Activated naive CD4-positive, alpha-beta T cell treated with Interleukin-2 at 50 U/mL for 16 hours (primary cell): ENCODE data around the gene KRTAP5-10.
"Not testable (repeated sequence)": the region's sequence is repeated elsewhere in the genome, so short reads cannot be mapped to it uniquely, and the experiment has no call there.

Experiments
- DNase-seq: peaks from one replicate; pipeline ENCODE4 v3.0.0-alpha.2; 2020

The KRTAP5-10 gene

DNA sequence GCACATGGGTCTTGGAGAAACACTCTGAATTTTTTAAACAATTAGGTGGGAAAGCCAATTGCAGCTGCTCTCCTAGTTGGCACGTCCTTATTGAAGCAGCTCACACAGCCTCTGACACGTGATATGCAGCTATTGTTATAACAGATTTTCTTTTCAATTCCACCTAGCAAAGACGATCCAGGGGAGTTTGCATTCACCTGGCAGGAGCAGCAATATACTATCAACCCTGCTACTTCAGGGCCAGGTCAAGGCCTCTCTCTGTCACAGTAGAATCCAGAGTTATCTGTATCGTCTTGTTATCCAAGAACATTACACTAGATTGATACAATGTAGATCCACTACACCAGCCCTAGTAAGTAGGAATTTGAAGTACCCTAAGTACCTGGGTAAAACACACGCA lies 9.1 kb downstream of the KRTAP5-10 start:
- DNase-seq = no peak

DNA sequence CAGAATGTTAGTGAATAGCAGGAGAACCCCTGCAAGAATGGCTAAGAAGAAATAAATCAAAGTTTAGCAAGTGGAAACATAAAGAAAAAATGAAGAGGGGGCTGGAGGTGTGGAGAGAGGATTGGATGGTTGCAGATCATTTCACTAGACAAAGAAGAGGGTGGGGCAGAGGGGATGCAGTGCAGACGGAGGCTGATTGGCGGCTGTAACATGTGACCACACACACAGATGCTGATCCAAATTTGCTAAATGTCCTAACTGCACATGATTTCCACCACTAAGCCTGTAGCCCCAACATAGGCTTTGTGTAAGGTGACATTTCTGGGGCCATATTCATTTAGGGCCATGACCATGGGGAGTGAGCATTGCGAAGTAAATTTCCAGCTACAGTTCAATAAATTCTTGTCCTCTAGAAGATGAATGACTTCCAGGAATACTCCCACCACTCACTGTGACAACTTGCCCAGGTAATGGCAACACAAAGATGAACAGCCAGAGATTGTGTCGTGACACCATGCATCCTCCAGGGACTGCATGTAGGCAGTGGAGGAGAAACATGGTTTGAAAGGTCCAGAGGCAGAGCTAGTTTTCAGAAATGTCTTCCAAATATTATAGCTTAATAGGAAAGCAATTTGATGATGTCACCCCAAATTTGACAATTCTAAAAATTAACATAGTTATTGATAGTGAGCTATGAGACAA lies 10.5 kb downstream of the KRTAP5-10 start:
- no peak for DNase-seq

DNA sequence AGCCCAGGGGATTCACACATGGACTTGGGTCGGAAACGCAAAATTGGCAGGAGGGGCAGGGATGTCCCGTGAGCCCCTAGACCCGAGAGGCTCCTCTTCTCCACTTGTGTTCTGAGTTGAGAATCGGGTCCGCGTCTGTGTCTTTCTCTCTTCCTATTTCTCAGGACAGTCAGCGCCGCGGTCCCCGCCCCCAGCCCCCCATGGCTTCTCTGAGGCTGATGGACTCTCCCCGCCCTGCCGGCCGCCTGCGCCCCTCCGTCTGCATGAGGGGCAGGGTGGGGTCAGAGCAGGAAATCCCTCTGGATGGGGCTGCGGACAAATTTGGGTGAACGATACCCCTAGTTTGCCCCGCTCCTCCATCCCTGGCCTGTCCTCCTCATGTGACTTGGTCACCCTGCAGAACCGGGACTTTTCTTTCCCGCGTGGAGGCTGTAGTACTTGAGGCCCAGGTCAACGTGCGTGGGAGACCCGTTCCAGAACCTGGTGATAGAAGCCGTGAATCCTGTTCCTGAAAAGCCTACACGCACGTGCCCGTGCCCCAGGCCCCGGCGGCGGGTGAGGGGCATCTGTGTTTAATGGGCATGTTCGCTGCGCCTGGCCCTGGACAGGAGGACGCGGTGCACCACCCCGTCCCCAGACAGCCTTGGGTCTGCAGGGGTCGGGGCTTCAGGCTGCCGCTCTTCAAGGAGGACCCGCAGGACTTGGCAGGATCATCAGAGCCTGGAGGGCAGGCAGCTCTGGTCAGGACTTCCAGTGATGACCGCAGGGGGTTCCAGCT lies 11.5 kb downstream of the KRTAP5-10 start:
- DNase-seq = not testable (repeated sequence)

DNA sequence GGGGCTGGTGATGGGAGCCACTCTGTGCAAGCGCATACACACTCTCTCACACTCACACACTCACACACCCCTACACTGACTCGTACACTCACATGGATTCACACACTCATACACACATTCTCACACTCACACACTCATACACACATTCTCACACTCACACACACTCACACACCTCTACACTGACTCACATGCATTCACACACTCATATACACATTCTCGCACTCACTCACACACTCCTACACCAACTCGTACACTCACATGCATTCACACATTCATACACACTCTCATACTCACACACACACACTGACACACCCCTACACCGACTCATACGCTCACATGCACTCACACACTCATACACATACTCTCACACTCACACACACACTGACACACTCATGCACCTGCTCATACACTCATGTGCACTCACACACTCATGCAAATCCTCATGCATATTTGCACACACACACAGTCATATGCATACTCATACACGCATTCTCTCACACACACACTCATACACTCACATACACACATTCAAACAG lies 12.2 kb downstream of the KRTAP5-10 start:
- DNase-seq = no peak

DNA sequence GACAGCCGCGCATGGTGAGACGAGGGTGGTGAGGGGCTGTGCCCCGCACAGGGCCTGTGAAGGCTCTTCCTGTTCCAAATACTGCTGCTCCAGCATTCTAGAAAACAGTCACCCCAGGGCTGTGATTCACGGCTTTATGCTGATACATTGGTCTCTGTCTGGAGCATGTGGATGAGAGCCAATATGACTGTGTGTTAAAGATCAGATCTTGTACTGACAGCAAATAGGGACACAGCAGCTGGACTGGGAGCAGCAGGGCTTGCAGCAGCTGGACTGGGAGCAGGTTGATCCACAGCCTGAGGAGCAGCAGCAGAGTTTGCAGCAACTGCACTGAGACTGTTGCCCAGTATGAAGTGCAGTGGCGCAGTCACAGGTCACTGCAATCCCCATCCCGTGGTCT lies 14.2 kb downstream of the KRTAP5-10 start:
- not testable (repeated sequence) for DNase-seq

DNA sequence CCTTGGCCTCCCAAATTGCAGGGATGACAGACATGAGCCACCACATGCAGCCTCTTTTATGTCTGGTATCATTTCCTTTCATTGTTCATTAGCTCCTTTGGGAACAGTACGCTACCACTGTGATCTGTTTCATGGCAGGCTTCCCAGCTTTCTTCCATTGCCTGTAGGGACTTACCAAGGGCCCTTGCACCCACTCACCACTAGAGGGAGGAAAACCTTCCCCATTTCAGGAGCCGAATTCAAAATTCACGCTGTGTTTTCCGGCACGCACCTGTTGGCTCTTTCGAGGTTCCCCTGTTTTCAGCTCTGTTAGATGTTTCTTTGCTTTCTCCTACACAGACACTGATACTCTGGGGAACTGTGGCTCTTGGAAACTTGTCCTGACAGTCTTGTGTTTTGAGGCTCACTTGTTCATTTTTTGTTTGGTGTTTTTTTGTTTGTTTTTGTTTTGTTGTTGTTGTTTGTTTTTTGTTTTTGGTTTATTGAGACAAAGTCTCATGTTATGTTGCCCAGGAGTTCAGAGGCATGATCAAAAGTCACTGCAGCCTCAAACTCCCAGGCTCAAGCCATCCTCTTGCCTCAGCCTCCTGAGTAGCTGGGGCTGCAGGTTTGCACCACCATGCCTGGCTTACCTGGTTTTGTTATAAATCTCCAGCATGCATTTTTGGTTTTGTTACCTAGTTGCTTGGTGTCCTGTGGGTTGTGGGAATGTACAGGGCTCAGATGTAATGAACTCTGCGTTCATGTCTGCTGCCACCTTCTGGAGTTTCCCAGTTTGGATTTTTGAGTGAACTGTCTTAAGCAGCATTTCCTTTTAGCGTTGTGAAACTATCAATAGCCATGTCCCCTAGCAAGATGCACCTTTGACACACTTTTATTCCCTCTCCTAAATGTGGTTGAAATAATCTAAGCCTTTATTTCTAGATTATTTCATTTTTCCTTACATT lies 15.0 kb downstream of the KRTAP5-10 start:
- peak; percentile 20 for DNase-seq

DNA sequence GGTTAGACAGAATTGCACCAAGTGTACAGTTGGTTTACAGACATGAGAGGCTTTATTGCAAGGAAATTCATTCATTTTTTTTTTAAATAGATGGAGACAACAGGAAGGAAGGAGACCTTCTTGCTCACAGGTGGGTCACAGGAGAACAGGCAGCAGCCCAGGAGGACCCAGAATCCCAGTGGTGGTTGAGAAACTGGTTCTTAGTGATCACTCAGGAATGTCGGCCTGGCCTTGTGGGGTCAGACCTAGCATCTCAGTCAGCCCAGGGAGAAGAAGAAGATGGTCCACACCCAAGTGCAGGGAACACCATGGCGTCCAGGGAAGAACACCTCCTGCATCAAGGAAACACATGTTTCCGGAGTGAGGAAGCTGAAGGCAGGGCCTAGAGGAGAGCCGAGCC lies 16.5 kb downstream of the KRTAP5-10 start:
- DNase-seq = no peak

DNA sequence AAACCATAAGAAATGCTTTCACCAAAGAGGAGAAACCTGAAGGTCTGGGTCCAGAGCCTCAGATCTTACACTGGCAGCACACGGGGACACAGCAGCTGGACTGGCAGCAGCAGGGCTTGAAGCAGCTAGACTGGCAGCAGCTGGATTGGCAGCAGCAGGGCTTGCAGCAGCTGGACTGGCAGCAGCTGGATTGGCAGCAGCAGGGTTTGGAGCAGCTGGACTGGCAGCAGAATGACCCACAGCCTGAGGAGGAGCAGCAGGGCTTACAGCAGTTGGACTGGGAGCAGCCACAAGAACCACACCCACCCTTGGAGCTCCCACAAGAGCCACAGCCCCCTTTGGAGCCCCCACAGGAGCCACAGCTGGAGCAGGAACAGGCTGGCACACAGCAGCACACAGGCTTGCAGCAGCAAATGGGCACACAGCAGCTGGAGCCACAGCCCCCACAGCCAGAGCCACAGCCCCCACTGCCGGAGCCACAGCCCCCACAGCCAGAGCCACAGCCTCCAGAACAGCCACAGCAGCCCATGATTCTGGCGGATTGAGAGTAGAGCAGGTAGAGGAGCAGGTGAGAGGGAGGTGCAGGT lies 17.0 kb downstream of the KRTAP5-10 start, which contains the start of gene KRTAP5-11:
Gene KRTAP5-11, minus strand, starts transcription at position 567 of the 587 bp plus-strand sequence. Its CDS starts 38 bp downstream, at position 529.
- no peak for DNase-seq

DNA sequence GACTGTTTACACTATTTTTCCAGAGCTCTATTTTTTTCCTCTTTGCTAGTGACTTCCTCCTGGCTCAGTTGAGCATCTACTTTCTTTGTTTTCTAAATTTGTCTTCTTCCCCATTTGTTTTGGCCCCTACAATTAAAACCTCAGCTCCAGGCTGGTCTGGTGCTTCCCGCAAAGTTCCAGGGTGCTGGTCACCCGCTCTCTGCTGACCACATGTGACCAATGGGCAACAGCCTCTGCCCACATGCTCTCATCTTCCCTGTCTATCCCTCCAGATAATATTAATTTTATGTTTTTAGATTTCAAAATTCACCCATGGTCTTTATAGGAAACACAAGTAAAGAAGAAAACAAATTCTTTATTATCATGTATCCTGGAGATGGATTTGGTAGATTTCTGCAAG lies 17.6 kb downstream of the KRTAP5-10 start:
- DNase-seq = not testable (repeated sequence)

DNA sequence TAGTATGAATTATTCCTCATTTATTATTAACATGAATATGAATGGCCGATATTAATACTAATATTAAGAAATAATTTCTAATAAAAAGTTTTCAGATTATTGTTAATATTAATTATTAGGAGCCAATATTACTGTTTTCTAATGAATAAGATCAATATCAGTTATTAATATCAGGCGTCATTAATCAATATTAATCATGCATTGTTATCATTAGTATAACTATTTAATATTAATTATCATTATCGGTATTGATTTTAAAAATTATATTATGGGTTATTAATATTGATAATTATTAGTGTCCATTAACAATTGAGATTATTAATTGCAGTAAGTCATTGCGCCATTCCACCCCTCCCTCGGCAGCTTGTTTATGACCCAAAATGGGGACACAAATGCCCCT lies 20.3 kb downstream of the KRTAP5-10 start:
- not testable (repeated sequence) for DNase-seq

DNA sequence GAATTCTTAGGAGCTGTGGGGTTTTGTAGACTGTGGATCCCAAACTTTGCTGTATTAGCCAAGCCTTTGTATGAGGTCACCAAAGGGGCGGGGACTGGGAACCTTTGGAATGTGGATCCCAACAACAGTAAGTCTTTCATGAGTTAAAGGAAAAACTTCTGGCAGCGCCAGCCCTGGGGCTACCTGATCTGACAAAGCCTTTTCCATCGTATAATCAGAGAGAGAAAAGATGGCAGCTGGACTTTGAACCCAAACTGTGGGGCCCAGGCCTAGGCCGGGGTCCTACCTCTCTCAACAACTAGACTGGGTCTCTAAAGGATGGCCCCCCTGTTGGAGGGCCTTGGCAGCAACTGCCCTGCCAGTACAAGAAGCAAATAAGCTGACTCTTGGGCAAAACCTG lies 23.0 kb downstream of the KRTAP5-10 start:
- DNase-seq = not testable (repeated sequence)

DNA sequence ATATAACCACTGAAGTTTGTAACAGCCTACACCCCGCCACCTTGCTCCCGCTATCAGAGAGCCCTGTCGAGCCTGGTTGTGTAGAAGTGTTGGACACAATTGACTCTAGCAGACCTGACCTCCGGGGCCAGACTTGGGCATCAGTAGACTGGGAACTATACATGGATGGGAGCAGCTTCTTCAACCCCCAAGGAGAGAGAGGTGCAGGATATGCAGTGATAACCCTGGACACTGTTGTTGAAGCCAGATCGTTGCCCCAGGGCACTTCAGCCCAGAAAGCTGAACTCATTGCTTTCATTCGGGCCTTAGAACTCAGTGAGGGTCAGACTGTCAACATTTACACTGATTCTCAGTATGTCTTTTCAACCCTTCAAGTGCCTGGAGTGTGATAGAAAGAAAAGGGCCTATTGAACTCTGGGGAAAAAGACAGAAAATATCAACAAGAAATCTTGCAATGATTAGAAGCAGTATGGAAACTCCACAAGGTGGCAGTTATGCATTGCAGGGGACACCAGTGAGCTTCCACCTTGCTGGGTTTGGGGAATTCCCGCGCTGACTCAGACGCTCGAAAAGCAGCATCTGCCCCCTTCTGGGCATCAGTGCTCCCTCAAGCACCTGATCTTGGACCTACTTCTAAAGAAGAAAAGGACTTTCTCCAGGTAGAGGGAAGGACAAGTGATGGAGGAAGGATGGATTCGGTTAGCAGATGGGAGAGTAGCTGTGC lies 23.6 kb downstream of the KRTAP5-10 start:
- DNase-seq = peak; percentile 67

DNA sequence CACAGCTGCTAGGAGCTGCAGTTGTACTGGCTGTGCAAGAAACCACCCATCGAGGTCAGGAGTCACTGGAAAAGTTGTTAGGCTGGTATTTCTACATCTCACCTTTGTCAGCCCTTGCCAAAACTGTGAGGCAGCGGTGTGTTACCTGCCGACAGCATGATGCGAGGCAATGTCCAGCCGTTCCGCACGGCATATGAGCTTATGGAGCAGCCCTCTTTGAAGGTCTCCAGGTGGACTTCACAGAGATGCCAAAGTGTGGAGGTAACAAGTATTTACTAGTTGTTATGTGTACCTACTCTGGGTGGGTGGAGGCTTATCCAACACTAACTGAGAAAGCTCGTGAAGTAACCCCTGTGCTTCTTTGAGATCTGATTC lies 24.2 kb downstream of the KRTAP5-10 start:
- DNase-seq = not testable (repeated sequence)

DNA sequence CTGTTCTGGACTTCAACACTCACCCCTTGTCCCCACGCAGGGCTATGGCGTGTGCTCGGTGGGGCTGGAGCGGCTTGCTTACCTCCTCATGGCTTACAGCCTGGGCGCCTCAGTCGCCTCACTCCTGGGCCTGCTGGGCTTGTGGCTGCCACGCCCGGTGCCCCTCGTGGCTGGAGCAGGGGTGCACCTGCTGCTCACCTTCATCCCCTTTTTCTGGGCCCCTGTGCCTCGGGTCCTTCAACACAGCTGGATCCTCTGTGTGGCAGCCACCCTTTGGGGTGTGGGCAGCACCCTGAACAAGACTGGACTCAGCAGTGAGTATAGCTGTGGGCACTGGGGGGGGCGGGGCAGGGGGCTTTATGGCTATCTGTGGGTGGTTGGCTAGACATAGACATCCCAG lies 37.9 kb downstream of the KRTAP5-10 start:
- not testable (repeated sequence) for DNase-seq

DNA sequence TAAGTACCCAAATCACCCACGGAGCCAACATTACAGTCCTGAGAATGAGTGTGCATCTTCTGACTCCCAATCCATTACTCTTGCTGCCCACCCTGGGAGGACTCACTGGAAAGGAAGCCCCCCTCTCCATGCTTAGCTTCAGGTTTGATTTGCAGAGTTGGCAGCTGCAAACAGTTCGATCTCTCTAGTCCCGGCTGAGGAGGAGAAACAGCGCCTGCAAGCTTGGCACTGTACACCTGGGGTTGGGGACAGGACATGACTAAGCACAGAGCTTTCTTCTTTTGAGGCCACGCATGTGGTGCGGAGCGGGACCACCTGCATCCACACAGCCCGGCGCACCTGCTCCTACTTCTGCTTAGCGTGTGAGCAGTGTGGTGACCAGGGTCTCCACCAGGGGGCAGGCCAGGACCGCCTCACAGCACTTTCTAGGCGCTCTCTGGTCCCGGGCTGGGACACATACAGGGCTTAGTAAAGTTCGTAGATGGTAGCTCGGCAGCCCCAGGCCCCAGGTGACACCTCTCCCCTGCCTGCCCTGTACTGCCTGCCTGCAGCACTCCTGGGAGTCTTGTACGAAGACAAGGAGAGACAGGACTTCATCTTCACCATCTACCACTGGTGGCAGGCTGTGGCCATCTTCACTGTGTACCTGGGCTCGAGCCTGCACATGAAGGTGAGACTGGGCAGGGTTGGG lies 39.6 kb downstream of the KRTAP5-10 start:
- peak; percentile 21 for DNase-seq

DNA sequence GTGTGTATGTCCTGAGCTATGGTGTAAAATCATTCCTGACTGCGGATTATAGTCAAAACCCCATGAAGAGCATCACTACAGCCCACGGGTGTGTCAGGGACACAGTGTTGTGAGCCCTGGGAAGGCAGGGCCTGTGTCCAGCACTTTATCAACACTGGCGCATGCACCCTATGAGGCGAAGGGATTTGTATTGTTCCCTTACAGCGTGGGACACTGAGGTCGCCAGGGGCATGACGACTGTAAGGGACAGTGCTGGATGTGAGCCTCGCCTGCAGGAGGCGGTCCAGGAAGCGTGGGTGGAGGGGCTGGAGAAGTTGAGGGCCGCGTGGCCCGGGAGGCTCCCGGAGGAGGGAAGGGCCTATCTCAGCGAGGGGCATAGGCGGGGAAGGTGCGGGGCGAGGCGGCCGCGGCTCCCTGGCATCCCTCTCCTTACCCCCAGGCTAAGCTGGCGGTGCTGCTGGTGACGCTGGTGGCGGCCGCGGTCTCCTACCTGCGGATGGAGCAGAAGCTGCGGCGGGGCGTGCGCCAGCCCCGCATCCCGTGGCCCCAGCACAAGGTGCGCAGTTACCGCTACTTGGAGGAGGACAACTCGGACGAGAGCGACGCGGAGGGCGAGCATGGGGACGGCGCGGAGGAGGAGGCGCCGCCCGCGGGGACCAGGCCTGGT lies 41.6 kb downstream of the KRTAP5-10 start:
- not testable (repeated sequence) for DNase-seq

DNA sequence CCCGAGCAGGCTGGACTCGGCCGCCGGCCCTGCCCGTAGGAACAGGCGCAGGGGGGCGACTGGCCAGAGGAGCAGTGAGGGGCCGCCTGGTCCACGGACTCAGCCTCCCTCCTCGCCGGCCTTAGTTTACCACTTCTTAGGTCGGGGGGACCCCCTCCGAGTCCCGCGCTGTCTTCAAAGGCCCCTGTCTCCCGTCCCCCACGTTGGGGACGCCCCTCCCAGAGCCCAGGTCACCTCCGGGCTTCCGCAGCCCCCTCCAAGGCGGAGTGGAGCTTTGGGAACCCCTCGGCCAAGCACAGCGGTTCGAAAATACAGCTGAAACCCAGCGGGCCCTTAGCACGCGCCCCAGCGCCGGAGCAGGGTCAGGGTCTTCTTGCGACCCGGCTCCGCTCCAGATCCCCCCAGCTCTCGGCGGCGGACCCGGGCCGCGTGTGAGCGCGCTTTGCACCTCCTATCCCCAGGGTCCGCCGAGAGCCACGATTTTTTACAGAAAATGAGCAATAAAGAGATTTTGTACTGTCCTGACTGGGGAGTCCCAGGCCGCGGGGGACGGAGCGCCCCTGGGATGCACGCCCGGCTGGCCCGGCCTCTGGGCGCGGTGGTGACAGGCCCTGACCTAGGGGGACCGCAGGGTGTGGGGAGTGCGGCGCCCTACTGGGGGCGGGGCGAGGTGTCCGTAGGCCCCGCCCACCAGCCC lies 42.3 kb downstream of the KRTAP5-10 start:
- not testable (repeated sequence) for DNase-seq

DNA sequence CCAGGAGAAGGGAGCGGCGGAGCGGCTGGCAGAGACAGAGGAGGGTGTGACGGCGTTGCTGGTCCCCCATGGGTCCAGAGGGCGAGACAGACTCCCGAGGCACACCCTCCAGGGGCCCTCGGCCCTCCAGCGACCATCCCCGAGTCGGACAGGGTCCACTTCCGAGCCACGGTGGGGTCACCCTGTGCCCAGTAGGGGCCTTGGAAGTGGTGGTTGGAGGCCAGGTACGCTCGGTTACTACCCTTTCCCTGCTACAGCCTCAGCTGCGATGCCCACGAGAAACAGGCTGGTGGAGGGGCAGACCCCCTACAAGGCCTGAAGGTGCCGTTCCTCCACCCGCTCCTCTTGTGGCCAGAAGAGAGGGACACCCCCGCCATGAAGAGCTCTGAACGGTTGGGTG lies 42.9 kb downstream of the KRTAP5-10 start:
- DNase-seq = not testable (repeated sequence)

DNA sequence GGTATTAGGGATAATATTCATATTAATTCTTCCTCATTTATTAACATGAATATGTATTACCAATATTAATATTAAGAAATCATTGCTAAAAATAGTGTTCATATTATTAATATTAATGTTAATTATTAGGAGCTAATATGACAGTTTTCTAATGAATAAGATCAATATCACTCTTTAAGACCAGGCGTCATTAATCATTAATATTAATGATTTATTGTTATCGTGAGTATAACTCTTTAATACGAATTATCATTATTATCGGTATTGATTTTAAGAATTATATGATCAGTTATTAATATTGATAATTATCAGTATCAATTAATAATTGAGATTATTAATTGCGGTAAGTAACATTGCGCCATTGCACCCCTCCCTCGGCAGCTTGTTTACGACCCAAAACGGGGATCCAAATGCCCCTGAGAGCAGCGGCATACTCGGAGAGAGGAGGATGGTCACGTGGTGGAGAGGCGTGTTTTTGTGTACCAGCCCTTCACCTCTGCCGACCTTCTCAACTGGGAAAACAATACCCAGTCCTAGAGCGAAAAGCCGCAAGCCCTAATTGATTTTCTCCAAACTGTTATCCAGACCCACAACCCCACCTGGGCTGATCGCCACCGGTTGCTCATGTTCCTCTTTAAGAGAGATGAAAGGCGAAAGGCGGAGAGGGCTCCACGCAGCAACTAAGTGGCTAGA lies 46.0 kb downstream of the KRTAP5-10 start:
- not testable (repeated sequence) for DNase-seq
